Left cardiac atrium (tissue), 4 donors: ENCODE measurements around the gene MLXIP. TPM values are rescaled to one million over a fixed set of nuclear protein-coding genes. Genes with fewer than 3 reads are reported as not detected.
"Not testable (repeated sequence)": the region's sequence is repeated elsewhere in the genome, so short reads cannot be mapped to it uniquely, and the experiment has no call there.

Experiments
- ATAC-seq, 2 donors: fragments of 200-7000 bp; cut with Tn5 transposase; one replicate each; pipeline ENCODE4 v1.9.1; 2020; ENCODE audit warnings: mild to moderate bottlenecking in 2 of 2, moderate library complexity in 2 of 2
- DNase-seq: peaks from one replicate; pipeline ENCODE4 v3.0.0-alpha.2; 2020
- intact Hi-C, 2 donors: fragments of 100-400 bp; cut with DNase I; formaldehyde crosslinking; loops; one replicate each; pipeline versions ENCODE4 v1.14.1 to v1.15.1; 2022 to 2023
- total RNA-seq, 2 donors: library from RNA; stranded (reverse); fragmentation: NEBNext Ultra II Directional; extraction: Animal tissue kit (Norgen Biotek cat#: 25700); gene quantifications; one replicate each; pipeline ENCODE4 v1.2.1, GENCODE V29; 2021
- donor health status: DM: no; HTN: yes; CAD: no.
- donor health status: DM: no; HTN: yes; CAD: no; lungs with severe emphysema.
- donor health status: DM: yes; HTN: yes; CAD: no.
- donor health status: Dilated cardiomyopathy.

The MLXIP gene
- total RNA-seq, 2 donors from 2014 or later = 30.8 to 31.3 TPM

GRCh38 chr12:122159882-122160281, 81.3 kb downstream of the MLXIP start:
- ATAC-seq = no peak
- no peak for DNase-seq
- intact Hi-C loops = no loop called here

GRCh38 chr12:122160761-122161160, 82.2 kb downstream of the MLXIP start:
- ATAC-seq = no peak
- intact Hi-C loops = no loop called here
- no peak for DNase-seq

- intact Hi-C loops = no loop called here
- ATAC-seq = no peak
- DNase-seq = no peak
Measured at GRCh38 chr12:122161682-122162081, 83.1 kb downstream of the MLXIP start.

- intact Hi-C loops = no loop called here
- ATAC-seq (no peak), DNase-seq (no peak)
Measured at GRCh38 chr12:122162976-122163375, 84.4 kb downstream of the MLXIP start.

- intact Hi-C loops = no loop called here
- DNase-seq (no peak), ATAC-seq (no peak)
Measured at GRCh38 chr12:122166422-122167349, 88.1 kb downstream of the MLXIP start.

- intact Hi-C loops = no loop called here
- DNase-seq (no peak), ATAC-seq (no peak)
Measured at GRCh38 chr12:122167356-122167925, 88.9 kb downstream of the MLXIP start.

- intact Hi-C loops = no loop called here
- ATAC-seq (no peak), DNase-seq (no peak)
Measured at GRCh38 chr12:122168492-122168891, 89.9 kb downstream of the MLXIP start.

GRCh38 chr12:122171399-122171798, 92.8 kb downstream of the MLXIP start:
- no peak for ATAC-seq
- intact Hi-C loops = no loop called here
- no peak for DNase-seq

GRCh38 chr12:122172262-122172939, 93.8 kb downstream of the MLXIP start:
- DNase-seq = no peak
- ATAC-seq = no peak
- intact Hi-C loops = no loop called here

- no peak for ATAC-seq
- intact Hi-C loops = no loop called here
- DNase-seq = no peak
Measured at GRCh38 chr12:122174155-122174845, 95.7 kb downstream of the MLXIP start, which contains the start of gene IL31. TSS of gene IL31 (minus strand) at chr12:122174221. CDS start at chr12:122174172, 49 bp downstream.

GRCh38 chr12:122176473-122176872, 97.9 kb downstream of the MLXIP start:
- intact Hi-C loops, DNase-seq, ATAC-seq: not testable (repeated sequence)

GRCh38 chr12:122182887-122183587, 104.5 kb downstream of the MLXIP start, which contains the start of gene LRRC43:
TSS of gene LRRC43 (plus strand) at chr12:122183123. CDS start at chr12:122183145, 22 bp downstream.
- intact Hi-C loops = no loop called here
- DNase-seq = peak; percentile 50
- peak; percentile 85 to 87 for ATAC-seq

GRCh38 chr12:122183588-122183940, 105.0 kb downstream of the MLXIP start:
- intact Hi-C loops = no loop called here
- no peak for DNase-seq
- peak; percentile 12 to 43 for ATAC-seq

- DNase-seq (no peak), ATAC-seq (no peak)
- intact Hi-C loops = no loop called here
Measured at GRCh38 chr12:122184517-122184916, 106.0 kb downstream of the MLXIP start.

GRCh38 chr12:122185079-122185478, 106.5 kb downstream of the MLXIP start:
- intact Hi-C loops = no loop called here

GRCh38 chr12:122185494-122186082, 107.0 kb downstream of the MLXIP start:
- no peak for DNase-seq
- no peak for ATAC-seq
- intact Hi-C loops = no loop called here

More at GRCh38 chr12:122185079-122185478, 106.5 kb downstream of the MLXIP start:
- ATAC-seq = no peak
- no peak for DNase-seq

- DNase-seq (no peak), ATAC-seq (no peak)
- intact Hi-C loops = no loop called here
Measured at GRCh38 chr12:122187466-122187865, 108.9 kb downstream of the MLXIP start.
